ENCODE results near the gene MAP6D1.

The MAP6D1 gene

DNA sequence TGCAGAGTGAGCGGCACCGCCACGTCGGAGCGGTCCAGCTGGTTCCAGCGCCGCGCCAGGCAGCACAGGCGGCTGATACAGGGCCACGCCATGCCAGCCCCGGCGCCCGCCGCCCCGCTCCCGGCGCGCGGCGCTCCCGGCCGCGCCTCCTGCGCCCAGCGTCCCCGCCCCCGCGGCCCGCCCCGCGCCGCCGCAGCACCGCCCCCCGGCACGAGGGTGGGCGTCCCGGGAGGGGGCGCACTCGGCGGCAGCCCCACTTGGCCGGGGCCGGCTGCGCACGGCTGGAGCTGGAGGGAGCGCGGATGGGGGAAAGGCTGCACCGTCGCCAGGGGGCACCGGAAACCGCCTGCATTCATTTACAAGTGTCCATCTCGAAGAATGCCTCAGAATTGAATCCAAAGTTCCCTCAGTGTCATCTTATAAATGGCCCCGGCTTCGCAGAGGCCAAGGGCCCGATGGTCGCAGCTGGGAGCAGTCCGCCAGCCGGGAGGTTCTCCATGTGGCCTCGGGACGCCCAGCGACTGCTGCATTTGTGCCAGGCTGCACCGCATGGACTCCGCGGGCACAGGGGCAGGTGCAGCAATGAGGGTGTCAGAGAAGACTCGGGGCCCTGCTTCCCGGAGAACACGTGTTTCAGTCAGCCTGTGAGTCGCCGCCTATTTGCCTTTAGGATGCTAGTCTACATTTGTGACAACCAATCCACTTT, at the start of gene MAP6D1:
TSS of gene MAP6D1 (minus strand) at position 122 of the 706 bp plus-strand sequence. CDS start at position 92, 30 bp downstream.
- peak in 47 of 51 donors; percentile 13 to 91 (median 69) for DNase-seq

DNA sequence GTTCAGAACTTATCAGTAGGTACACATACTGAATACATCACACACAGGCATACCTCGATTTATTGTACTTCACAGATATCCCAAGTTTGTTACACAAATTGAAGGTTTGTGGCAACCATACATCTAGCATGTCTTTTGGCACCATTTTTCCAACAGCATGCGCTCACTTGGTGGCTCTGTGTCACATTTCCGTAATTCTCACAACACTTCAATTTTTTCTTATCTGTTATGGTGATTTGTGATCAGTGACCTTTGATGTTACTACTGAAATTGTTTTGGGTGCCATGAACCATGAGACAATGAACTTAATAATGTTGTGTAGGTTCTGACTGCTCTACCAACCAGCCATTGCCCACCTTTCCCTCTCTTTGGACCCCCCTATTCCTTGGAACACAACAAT, 48.5 kb upstream of the MAP6D1 start:
- DNase-seq = no peak

- DNase-seq = no peak
These were observed 46.2 kb upstream of the MAP6D1 start for GRCh38 chr3:183871541-183871940.

DNA sequence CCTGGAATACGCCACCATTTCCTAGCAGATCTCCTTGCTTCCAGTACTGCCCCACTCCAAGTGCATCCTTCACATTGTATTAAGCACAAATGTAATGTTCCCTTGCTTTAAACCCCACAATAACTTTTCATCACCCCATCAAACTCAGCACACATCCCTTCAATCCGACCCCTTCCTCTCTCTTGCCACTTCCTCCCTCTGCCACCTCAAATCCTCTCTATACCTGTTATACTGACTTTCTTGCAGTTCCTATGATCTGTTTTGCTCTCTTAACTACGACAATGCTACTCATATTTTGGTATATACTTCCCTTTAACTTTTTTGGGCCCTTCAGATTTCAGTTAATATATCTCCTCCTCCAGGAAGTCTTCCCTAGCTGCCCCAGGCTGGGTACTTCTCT, 45.2 kb upstream of the MAP6D1 start:
- no peak for DNase-seq

GRCh38 chr3:183868796-183869195, 43.4 kb upstream of the MAP6D1 start:
- no peak for DNase-seq

- DNase-seq = no peak
These were observed 37.2 kb upstream of the MAP6D1 start for GRCh38 chr3:183862610-183863009.

DNA sequence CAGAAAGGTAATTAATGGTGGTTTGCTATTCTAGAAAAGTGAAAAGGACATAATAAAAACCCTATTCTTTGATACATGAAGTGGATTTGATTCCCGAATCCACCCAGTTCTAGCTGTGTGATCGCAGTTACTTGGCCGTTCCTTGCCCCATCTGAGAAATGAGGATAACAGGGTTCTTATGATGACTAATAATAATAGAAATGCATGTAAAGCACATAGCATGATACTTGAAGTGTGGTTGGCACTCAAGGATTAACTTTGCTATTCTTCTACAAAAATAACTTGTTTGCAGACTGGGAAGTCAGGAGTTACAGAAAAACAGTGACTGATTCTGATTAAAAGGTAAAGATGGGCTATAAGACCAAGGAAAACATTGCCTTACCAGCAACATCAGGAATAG, 32.5 kb upstream of the MAP6D1 start:
- no peak for DNase-seq

- no peak for DNase-seq
These were observed 29.1 kb upstream of the MAP6D1 start for GRCh38 chr3:183854318-183855035.

DNA sequence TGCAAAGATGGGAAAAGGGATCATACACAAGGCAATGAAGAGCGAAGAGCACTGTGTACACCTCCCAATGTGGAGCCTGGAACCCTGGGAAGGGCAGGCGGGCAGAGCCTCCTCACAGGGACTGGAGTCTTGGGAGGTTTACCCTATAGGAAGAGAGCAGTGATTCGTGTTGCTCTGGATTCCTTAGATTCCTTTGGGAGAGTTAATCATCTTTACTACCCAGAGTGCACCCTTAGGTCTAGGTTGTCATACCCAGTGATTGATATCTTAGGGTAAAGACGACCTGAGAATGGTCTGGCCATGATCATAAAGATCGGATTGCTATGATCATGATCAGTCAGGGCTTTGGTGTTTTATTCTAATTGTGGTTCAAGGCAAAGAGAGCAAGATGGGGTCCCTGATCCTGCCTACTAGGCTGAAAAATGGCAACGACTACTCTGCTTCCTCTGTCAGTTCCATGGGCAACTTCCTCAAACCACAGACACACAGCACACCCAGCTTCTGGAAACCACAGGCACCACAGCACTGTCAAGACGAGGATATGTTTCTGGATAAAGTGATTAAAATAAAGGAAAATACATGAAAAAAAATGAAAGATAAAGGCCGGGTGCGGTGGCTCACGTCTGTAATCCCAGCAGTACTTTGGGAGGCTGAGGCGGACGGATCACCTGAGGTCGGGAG, 20.4 kb upstream of the MAP6D1 start:
- DNase-seq = no peak

DNA sequence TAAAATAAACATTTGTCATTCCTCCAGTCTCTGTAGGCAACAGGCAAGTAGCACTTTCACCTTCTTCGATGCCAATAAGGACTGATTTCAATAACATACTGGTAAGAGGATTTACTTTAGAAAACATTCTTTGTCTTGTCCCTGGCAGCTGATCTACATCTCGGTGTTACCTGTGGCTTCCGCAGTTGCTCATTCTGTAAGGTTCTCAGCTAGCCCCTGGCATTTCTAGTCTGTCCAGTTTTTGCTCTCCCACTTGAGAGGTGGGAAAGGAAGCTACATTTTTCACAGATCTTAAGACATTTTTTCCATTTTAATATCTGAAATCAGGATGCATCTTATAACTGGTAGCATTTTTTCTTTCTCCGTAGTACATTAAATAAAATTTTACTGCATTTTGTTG, 19.7 kb upstream of the MAP6D1 start:
- DNase-seq = no peak

- no peak for DNase-seq
These were observed 19.2 kb upstream of the MAP6D1 start for GRCh38 chr3:183844606-183845005.

DNA sequence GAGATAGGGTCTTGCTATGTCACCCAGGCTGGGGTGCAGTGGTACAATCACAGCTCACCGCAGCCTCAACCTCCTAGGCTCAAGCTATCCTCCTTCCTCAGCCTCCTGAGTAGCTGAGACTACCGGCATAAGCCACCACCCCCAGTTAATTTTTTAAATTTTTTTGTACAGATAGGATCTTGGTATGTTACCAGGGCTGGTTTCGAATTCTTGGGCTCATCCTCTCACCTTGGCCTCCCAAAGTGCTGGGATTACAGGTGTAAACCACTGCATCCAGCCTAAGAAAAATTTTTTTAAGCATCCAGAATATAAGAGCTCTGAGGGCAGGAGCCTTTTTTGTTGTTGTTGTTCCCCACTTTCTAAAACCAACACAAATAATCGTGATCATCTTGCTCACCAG, 14.4 kb upstream of the MAP6D1 start:
- DNase-seq = no peak

- DNase-seq = no peak
These were observed 12.5 kb upstream of the MAP6D1 start for GRCh38 chr3:183837894-183838293.

GRCh38 chr3:183837390-183837789, 12.0 kb upstream of the MAP6D1 start:
- DNase-seq = no peak

GRCh38 chr3:183833516-183833915, 8.1 kb upstream of the MAP6D1 start:
- DNase-seq = no peak

DNA sequence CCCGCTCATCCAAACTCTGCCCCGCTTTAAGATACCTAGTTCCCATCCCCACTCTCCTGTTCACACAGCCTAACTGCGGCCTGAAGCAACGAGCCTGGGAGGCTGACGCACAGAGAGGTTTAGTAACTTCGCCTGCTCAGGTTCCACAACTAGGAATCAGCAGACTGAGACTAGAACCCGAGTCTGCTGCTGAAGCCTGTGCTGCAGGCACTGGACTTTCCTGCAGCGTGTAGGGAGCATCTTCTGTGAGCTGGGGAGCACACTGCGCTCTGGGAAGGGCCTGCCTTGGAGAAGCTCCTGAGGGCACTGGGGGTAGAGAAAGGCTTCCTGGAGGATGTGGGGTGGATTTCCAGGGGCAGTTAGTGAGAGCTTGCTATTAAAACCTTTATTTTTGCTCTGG, 4.8 kb upstream of the MAP6D1 start:
- DNase-seq = no peak

DNA sequence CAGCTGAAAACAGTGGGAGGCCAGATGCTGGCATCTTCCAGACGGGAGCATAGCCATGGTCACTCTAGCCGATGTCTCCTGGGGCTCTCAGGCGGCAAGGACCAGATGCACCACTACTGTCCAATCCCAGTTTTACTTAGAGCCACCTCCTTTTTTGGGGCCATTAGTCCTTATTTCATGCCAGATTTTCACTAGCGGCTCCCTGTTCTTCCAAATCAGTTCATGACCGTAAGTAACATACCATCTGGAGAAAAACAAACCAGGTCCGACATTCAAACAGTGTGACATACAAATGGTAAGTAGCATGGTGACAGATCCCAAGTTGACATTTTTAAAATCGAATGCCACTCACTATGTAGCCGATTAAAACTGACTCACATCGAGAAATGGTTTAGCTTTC, 4.1 kb upstream of the MAP6D1 start:
- DNase-seq = no peak

- DNase-seq = no peak
These were observed 3.1 kb upstream of the MAP6D1 start for GRCh38 chr3:183828538-183828870.

GRCh38 chr3:183827809-183828537, 2.6 kb upstream of the MAP6D1 start:
- no peak for DNase-seq

- DNase-seq = peak in 1 of 51 donors; percentile 32
These were observed 1.3 kb upstream of the MAP6D1 start for GRCh38 chr3:183826448-183827250.
